Urinary bladder (tissue), 4 donors: ENCODE results near the gene SLC47A2. TPM values are rescaled to one million over a fixed set of nuclear protein-coding genes. Genes with fewer than 3 reads are reported as not detected.
"Not testable (repeated sequence)": the region's sequence is repeated elsewhere in the genome, so short reads cannot be mapped to it uniquely, and the experiment has no call there.

Experiments
- DNase-seq: peaks from one replicate; pipeline ENCODE4 v3.0.0-alpha.2; 2015; ENCODE audit errors: extremely low spot score
- H3K27ac ChIP-seq: one replicate; pipeline ENCODE4 v1.5.1; 2013; ENCODE audit warnings: low read depth, mild to moderate bottlenecking, moderate library complexity
- H3K36me3 ChIP-seq: one replicate; pipeline ENCODE4 v1.6.1; 2013; ENCODE audit warnings: mild to moderate bottlenecking, moderate library complexity; ENCODE audit not compliant: insufficient read depth
- H3K4me1 ChIP-seq: one replicate; pipeline ENCODE4 v1.6.1; 2013; ENCODE audit warnings: mild to moderate bottlenecking, moderate library complexity; ENCODE audit not compliant: insufficient read depth
- H3K4me3 ChIP-seq: one replicate; pipeline ENCODE4 v1.5.1; 2013; ENCODE audit warnings: low read depth, low read length
- WGBS: extraction: QIAGEN DNeasy Blood & Tissue Kit; methylation state at CpG from one replicate; pipeline ENCODE4 v1.1.7; 2013; 5-methylcytosine and 5-hydroxymethylcytosine counted together
- polyA plus RNA-seq: library from polyadenylated mRNA; stranded (reverse); fragments of 200-250 nt; gene quantifications from one replicate; pipeline ENCODE4 v1.2.3, GENCODE V29; 2013
- total RNA-seq: library from RNA; depleted of rRNA; stranded (reverse); fragments of >200 nt; gene quantifications from one replicate; pipeline ENCODE4 v1.2.3, GENCODE V29; 2014
- donor health status: healthy with polysubstance abuse.
- donor health status: healthy.

SLC47A2 gene
- total and polyA plus RNA-seq, 2 donors = 0.21 TPM; not detected in 1

- Histone ChIP-seq H3K27ac (no peak overlapping the region), H3K36me3 (no peaks in the 10 kb centered on the region), H3K4me1 (no peaks in the 10 kb centered on the region), H3K4me3 (no peak overlapping the region)
- WGBS = 65% methylated on average over 10 of the region's 10 CpGs
- no peak for DNase-seq
Observed at GRCh38 chr17:19703106-19703827, 13.1 kb downstream of the SLC47A2 start.

DNA sequence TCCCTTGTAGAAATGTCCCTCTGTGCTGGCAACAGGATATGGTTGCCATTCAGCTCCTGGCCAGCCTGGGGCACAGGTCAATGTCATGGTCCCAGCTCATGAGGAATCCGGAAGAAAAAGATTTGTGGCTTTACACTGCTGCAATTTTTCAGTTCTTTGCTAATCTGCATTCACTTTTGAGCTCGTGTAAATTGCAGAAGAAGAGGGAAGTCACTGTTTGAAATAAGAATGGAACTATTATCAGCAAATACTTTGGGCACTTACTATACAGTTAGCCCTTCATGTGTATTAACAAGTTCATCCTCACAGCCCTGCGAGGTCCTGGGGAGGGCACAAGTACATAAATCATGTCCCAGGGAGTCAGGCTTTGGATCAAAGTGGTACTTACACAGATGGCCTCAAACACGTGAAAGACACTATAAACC is 14.2 kb downstream of the SLC47A2 start:
- no peak overlapping the region for H3K27ac ChIP-seq
- DNase-seq = no peak
- no peaks in the 10 kb centered on the region for H3K36me3 ChIP-seq
- no peak overlapping the region for H3K4me3 ChIP-seq
- H3K4me1 ChIP-seq = no peaks in the 10 kb centered on the region
- WGBS = 73% methylated on average over 4 of the region's 4 CpGs

GRCh38 chr17:19686400-19687090 is 29.8 kb downstream of the SLC47A2 start:
- 98% methylated on average over 2 of the region's 2 CpGs for WGBS
- Histone ChIP-seq H3K27ac (no peak overlapping the region), H3K4me1 (no peaks in the 10 kb centered on the region)

GRCh38 chr17:19684909-19685580 is 31.3 kb downstream of the SLC47A2 start:
- WGBS = 91% methylated on average over 30 of the region's 32 CpGs
- not testable (repeated sequence) for H3K27ac ChIP-seq, H3K36me3 ChIP-seq, H3K4me1 ChIP-seq, H3K4me3 ChIP-seq, DNase-seq

More at GRCh38 chr17:19686400-19687090, 29.8 kb downstream of the SLC47A2 start:
- Histone ChIP-seq H3K4me3 (no peak overlapping the region), H3K36me3 (no peaks in the 10 kb centered on the region)
- DNase-seq = no peak

- WGBS = 90% methylated on average over 2 of the region's 2 CpGs
- no peak overlapping the region for H3K4me3 ChIP-seq
- H3K27ac ChIP-seq = no peak overlapping the region
- no peaks in the 10 kb centered on the region for H3K4me1 ChIP-seq
- H3K36me3 ChIP-seq = no peaks in the 10 kb centered on the region
- no peak for DNase-seq
Observed at GRCh38 chr17:19683117-19683516, 33.3 kb downstream of the SLC47A2 start.

DNA sequence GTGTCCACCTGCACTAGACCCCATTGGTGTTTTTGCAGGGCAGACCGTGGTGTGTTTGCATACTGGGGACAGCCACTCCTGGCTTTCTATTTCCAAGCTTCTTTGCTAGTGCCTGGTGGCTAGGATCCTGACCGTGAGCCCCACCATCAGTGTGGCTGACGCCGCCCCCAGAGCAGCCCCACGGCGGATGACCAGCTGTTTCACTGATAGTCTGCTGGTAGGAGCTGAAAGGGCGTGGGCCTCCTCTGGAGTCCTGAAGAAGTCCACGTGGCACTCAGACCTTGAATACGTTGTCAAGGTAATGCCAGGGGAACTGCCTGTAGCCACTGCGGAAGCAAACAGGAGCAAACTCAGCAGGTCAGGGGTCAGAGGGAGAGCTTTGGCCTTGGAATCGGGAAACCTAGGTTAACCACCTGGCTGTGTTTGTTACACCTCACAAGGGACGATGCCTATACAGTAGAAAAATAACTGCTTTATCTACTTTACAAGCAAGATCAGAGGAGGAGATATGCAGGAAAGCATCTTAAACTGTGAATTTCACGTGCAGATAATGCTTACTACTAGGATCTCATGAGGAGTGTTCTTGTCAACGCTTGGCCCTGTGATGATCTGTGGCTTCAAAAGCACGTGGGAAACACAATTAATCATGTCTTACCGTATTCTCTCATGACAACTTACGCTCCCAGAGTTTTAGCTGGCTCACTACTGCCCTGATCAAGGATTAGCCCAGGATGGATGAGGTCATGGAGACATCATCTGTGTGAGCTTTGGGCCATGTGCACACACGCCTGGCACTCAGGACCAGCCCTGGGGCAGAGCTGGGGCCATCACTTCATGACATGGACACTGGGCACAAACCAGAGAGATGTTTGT is 37.6 kb downstream of the SLC47A2 start:
- DNase-seq = no peak
- Histone ChIP-seq H3K36me3 (no peaks in the 10 kb centered on the region), H3K4me1 (no peaks in the 10 kb centered on the region), H3K27ac (no peak overlapping the region), H3K4me3 (no peak overlapping the region)
- 78% methylated on average over 18 of the region's 18 CpGs for WGBS

GRCh38 chr17:19677736-19678379 is 38.5 kb downstream of the SLC47A2 start:
- no peak overlapping the region for H3K4me3 ChIP-seq
- no peaks in the 10 kb centered on the region for H3K4me1 ChIP-seq
- no peak overlapping the region for H3K27ac ChIP-seq
- 95% methylated on average over 5 of the region's 5 CpGs for WGBS
- DNase-seq = no peak
- H3K36me3 ChIP-seq = no peaks in the 10 kb centered on the region

DNA sequence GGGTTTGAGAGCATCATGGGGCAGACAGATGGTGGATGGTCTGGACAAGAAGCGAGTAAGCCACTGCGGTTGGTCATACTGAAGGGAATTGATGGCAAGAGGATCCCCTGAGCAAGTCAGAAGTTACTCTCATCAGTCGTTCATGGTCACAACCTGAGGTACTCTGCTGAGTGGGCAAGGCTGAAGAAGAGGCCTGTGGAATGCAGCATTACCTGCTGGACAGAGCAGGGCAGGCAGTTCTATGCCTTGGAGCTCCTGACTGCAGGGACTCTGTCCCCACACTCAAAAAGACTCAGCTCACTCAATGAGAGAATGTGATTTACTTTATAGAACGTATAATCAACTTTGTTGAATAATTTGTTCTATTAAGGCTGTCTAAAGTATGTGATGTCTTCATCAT is 39.5 kb downstream of the SLC47A2 start:
- Histone ChIP-seq H3K4me3 (no peak overlapping the region), H3K27ac (no peak overlapping the region), H3K36me3 (no peaks in the 10 kb centered on the region), H3K4me1 (peaks cover 2% of the 10 kb centered on the region)
- no peak for DNase-seq
- 91% methylated on average over 4 of the region's 4 CpGs for WGBS

GRCh38 chr17:19673623-19674022 is 42.8 kb downstream of the SLC47A2 start:
- Histone ChIP-seq H3K27ac (no peak overlapping the region), H3K4me1 (peaks cover 3% of the 10 kb centered on the region), H3K4me3 (no peak overlapping the region), H3K36me3 (no peaks in the 10 kb centered on the region)
- WGBS = 91% methylated on average over 3 of the region's 3 CpGs
- DNase-seq = no peak

GRCh38 chr17:19672009-19672750 is 44.2 kb downstream of the SLC47A2 start:
- Histone ChIP-seq H3K36me3 (no peaks in the 10 kb centered on the region), H3K4me1 (peaks cover 3% of the 10 kb centered on the region), H3K4me3 (no peak overlapping the region), H3K27ac (peak overlapping the region; percentile 51)
- no peak for DNase-seq
- 37% methylated on average over 5 of the region's 5 CpGs for WGBS

- no peak overlapping the region for H3K4me3 ChIP-seq
- WGBS = 67% methylated on average over 4 of the region's 4 CpGs
- peaks cover 3% of the 10 kb centered on the region for H3K4me1 ChIP-seq
- H3K27ac ChIP-seq = no peak overlapping the region
- no peak for DNase-seq
- no peaks in the 10 kb centered on the region for H3K36me3 ChIP-seq
Observed at GRCh38 chr17:19671433-19671832, 45.0 kb downstream of the SLC47A2 start.

DNA sequence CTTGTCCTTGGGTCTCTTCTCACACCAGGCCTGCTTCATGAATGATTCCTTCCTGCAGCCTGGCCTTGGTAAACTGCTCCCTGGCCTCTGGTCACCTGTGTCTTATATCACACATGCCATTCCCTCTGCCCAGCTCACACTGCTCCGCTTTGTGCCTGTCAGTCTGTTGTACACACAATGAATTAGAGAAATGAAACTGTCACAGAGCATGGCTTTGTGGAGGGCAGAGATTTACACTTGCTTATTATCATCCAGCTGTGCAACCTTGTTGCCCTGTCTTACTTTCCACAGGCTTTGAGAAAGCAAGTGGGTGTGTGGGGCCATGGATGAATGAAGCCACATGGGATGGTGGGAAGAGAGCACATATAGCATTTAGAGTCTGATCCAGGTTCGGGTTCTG is 45.5 kb downstream of the SLC47A2 start:
- Histone ChIP-seq H3K27ac (no peak overlapping the region), H3K4me1 (peaks cover 3% of the 10 kb centered on the region), H3K4me3 (no peak overlapping the region), H3K36me3 (no peaks in the 10 kb centered on the region)
- DNase-seq = no peak
- 92% methylated on average over 2 of the region's 2 CpGs for WGBS
